SK-N-SH treated with all-trans-retinoic acid at 6 μM for 48 hours (cell line): ENCODE results near the gene CEACAM6.
"Not testable (repeated sequence)": the region's sequence is repeated elsewhere in the genome, so short reads cannot be mapped to it uniquely, and the experiment has no call there.

Source experiments
- ATAC-seq: fragments of 200-7000 bp; cut with Tn5 transposase; 3 replicates; pipeline ENCODE4 v1.9.1; 2020; ENCODE audit warnings: mild to moderate bottlenecking, moderate library complexity
- ARNTL ChIP-seq: fragments of 450-650 bp; formaldehyde crosslinking; IDR thresholded peaks from 2 replicates; pipeline ENCODE4 v1.5.0; 2020; ENCODE audit warnings: low read depth, mild to moderate bottlenecking, moderate library complexity, borderline replicate concordance
- BACH2 ChIP-seq: fragments of 250-450 bp; sonication (Bioruptor Pico); IDR thresholded peaks from 2 replicates; pipeline ENCODE4 v1.9.0; 2021; ENCODE audit warnings: mild to moderate bottlenecking, borderline replicate concordance
- CREB5 ChIP-seq: fragments of 250-450 bp; sonication (Bioruptor Pico); IDR thresholded peaks from 2 replicates; pipeline ENCODE4 v1.5.1; 2020; ENCODE audit warnings: low read depth, mild to moderate bottlenecking, moderate library complexity
- CSRNP3 ChIP-seq: fragments of 250-450 bp; sonication (Bioruptor Pico); IDR thresholded peaks from 2 replicates; pipeline ENCODE4 v1.5.1; 2021; ENCODE audit warnings: mild to moderate bottlenecking, moderate library complexity
- ESRRG ChIP-seq: fragments of 250-450 bp; sonication (Bioruptor Pico); IDR thresholded peaks from 2 replicates; pipeline ENCODE4 v1.6.1; 2021; ENCODE audit warnings: mild to moderate bottlenecking
- GLIS3 ChIP-seq: fragments of 250-450 bp; sonication (Bioruptor Pico); IDR thresholded peaks from 2 replicates; pipeline ENCODE4 v1.5.0; 2020; ENCODE audit warnings: mild to moderate bottlenecking, moderate library complexity
- ISL1 ChIP-seq: fragments of 250-450 bp; sonication (Bioruptor Pico); IDR thresholded peaks from 2 replicates; pipeline ENCODE4 v2.1.2; 2022; ENCODE audit warnings: mild to moderate bottlenecking, moderate library complexity
- OSR1 ChIP-seq: fragments of 250-450 bp; sonication (Bioruptor Pico); IDR thresholded peaks from 2 replicates; pipeline ENCODE4 v1.8.0; 2022; ENCODE audit warnings: moderate library complexity, mild to moderate bottlenecking, inconsistent platforms
- PATZ1 ChIP-seq: fragments of 250-450 bp; sonication (Bioruptor Pico); IDR thresholded peaks from 2 replicates; pipeline ENCODE4 v1.8.0; 2020; ENCODE audit warnings: mild to moderate bottlenecking, moderate library complexity, borderline replicate concordance
- RARB ChIP-seq: fragments of 250-450 bp; sonication (Bioruptor Pico); IDR thresholded peaks from 2 replicates; pipeline ENCODE4 v1.8.0; 2021; ENCODE audit warnings: mild to moderate bottlenecking, moderate library complexity
- SNAI2 ChIP-seq: fragments of 250-450 bp; sonication (Bioruptor Pico); IDR thresholded peaks from 2 replicates; pipeline ENCODE4 v1.5.0; 2020; ENCODE audit warnings: mild to moderate bottlenecking, moderate library complexity
- TCF4 ChIP-seq: fragments of 250-450 bp; sonication (Bioruptor Pico); IDR thresholded peaks from 2 replicates; pipeline ENCODE4 v1.8.0; 2021; ENCODE audit warnings: mild to moderate bottlenecking, moderate library complexity, borderline replicate concordance
- TOX ChIP-seq: fragments of 250-450 bp; sonication (Bioruptor Pico); IDR thresholded peaks from 2 replicates; pipeline ENCODE4 v1.8.0; 2021; ENCODE audit warnings: mild to moderate bottlenecking, moderate library complexity, borderline replicate concordance
- TSHZ2 ChIP-seq: fragments of 250-450 bp; sonication (Bioruptor Pico); IDR thresholded peaks from 2 replicates; pipeline ENCODE4 v1.5.0; 2020; ENCODE audit warnings: mild to moderate bottlenecking, moderate library complexity
- ZFP3 ChIP-seq: fragments of 250-450 bp; sonication (Bioruptor Pico); IDR thresholded peaks from 2 replicates; pipeline ENCODE4 v1.5.0; 2020; ENCODE audit warnings: mild to moderate bottlenecking, moderate library complexity
- ZFP30 ChIP-seq: fragments of 450-650 bp; formaldehyde crosslinking; IDR thresholded peaks from 2 replicates; pipeline ENCODE4 v1.5.0; 2022; ENCODE audit warnings: mild to moderate bottlenecking, moderate library complexity
- ZNF565 ChIP-seq: fragments of 450-650 bp; formaldehyde crosslinking; conservative IDR thresholded peaks from 2 replicates; pipeline ENCODE4 v1.5.0; 2020; ENCODE audit warnings: low read depth, mild to moderate bottlenecking, moderate library complexity
- ZNF70 ChIP-seq: fragments of 450-650 bp; formaldehyde crosslinking; IDR thresholded peaks from 2 replicates; pipeline ENCODE4 v1.5.0; 2020; ENCODE audit warnings: mild to moderate bottlenecking, moderate library complexity
- ZNF8 ChIP-seq: fragments of 450-650 bp; formaldehyde crosslinking; IDR thresholded peaks from 2 replicates; pipeline ENCODE4 v1.5.0; 2020; ENCODE audit warnings: mild to moderate bottlenecking, moderate library complexity

The CEACAM6 gene

GRCh38 chr19:41758846-41759245 lies 3.5 kb downstream of the CEACAM6 start:
- TF ChIP-seq TOX (CRISPR knock-in tag) = no peak
- no peak for TF ChIP-seq ZFP30 (CRISPR knock-in tag)
- no peak for TF ChIP-seq ZNF70 (CRISPR knock-in tag)
- no peak for TF ChIP-seq OSR1 (CRISPR knock-in tag)
- no peak for TF ChIP-seq PATZ1 (CRISPR knock-in tag)
- TF ChIP-seq GLIS3 = no peak
- TF ChIP-seq RARB (CRISPR knock-in tag) = no peak
- no peak for TF ChIP-seq TCF4 (CRISPR knock-in tag)
- ATAC-seq = no peak

GRCh38 chr19:41767115-41767514 lies 11.8 kb downstream of the CEACAM6 start:
- ATAC-seq = no peak
- no peak for TF ChIP-seq ZFP3 (CRISPR knock-in tag)
- TF ChIP-seq, all 23 proteins: peak for 0

GRCh38 chr19:41768105-41768504 lies 12.8 kb downstream of the CEACAM6 start:
- ATAC-seq = not testable (repeated sequence)

GRCh38 chr19:41769608-41770007 lies 14.3 kb downstream of the CEACAM6 start:
- TF ChIP-seq RARB (CRISPR knock-in tag) (no peak), SNAI2 (no peak), TSHZ2 (CRISPR knock-in tag) (no peak), ZNF565 (CRISPR knock-in tag) (no peak)
- ATAC-seq = no peak

- no peak for ATAC-seq
- TF ChIP-seq RARB (CRISPR knock-in tag) = no peak
- TF ChIP-seq ISL1 = no peak
- no peak for TF ChIP-seq TSHZ2 (CRISPR knock-in tag)
- no peak for TF ChIP-seq GLIS3
- TF ChIP-seq ZFP30 (CRISPR knock-in tag) = no peak
- no peak for TF ChIP-seq CREB5
- TF ChIP-seq ZNF70 (CRISPR knock-in tag) = no peak
- TF ChIP-seq ZNF8 (CRISPR knock-in tag) = no peak
- no peak for TF ChIP-seq ARNTL (CRISPR knock-in tag)
- no peak for TF ChIP-seq OSR1 (CRISPR knock-in tag)
- no peak for TF ChIP-seq BACH2
- TF ChIP-seq TCF4 (CRISPR knock-in tag) = no peak
- TF ChIP-seq CSRNP3 (CRISPR knock-in tag) = no peak
- TF ChIP-seq ESRRG = no peak
- TF ChIP-seq, all 23 proteins: peak for 0
These were observed 16.1 kb downstream of the CEACAM6 start for GRCh38 chr19:41771410-41771809.
